ENCODE results near the gene CTAGE8. TPM values are rescaled to one million over a fixed set of nuclear protein-coding genes. Genes with fewer than 3 reads are reported as not detected.
"Not testable (repeated sequence)": the region's sequence is repeated elsewhere in the genome, so short reads cannot be mapped to it uniquely, and the experiment has no call there.

CTAGE8 gene
- polyA plus RNA-seq, 3 donors = 5.0 to 14.3 (median 5.7) TPM

- not testable (repeated sequence) for DNase-seq (ENCODE audit: extremely low read depth in 1 of 11, low read depth in 9 of 11, low spot score in 4 of 11)
Measured at GRCh38 chr7:144275281-144275680, 6.2 kb upstream of the CTAGE8 start.

GRCh38 chr7:144264692-144265091 lies 4.4 kb downstream of the CTAGE8 start, which contains the start of gene OR2A7:
OR2A7 (minus strand) TSS chr7:144264792; CDS start chr7:144259628, 5,164 bp downstream.
- DNase-seq (ENCODE audit: extremely low read depth in 1 of 11, low read depth in 9 of 11, low spot score in 4 of 11) = not testable (repeated sequence)

DNA sequence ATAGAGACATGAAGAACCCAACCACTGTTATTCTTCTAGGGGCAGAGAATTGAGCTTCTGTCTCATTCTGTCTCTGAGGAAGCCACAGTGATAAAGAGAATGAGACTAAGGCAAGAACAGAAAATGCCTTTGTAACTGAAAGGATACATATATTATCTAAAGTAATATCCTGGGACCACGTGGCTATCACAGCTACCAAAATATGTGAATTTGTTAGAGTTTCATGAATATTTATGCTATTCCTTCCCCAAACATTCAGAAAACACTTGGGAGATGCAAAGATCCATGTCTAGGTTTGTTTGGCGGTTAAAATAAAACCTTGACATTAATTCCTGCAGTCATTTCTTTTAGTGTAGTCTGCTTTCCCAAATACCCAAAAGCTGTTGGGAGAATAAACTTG lies 7.0 kb downstream of the CTAGE8 start:
- not testable (repeated sequence) for DNase-seq (ENCODE audit: extremely low read depth in 1 of 11, low read depth in 9 of 11, low spot score in 4 of 11)

DNA sequence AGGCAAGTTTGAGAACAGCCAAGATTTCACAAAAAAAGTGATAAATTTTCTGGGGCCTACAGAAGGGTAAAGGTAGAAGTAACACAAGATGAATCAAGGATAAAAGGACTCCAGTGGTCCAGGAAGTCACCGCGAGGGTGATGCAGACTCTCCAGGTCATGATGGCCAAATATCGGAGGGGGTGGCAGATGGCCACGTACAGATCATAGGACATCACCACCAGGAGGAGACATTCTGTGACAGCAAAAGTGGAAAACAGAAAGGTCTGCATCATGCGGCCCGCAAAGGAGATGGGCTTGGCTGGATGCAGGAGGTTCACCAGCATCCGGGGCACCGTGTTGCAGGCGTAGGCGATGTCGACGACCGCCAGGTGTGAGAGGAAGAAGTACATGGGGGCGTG lies 10.0 kb downstream of the CTAGE8 start:
- not testable (repeated sequence) for DNase-seq (ENCODE audit: extremely low read depth in 1 of 11, low read depth in 9 of 11, low spot score in 4 of 11)

DNA sequence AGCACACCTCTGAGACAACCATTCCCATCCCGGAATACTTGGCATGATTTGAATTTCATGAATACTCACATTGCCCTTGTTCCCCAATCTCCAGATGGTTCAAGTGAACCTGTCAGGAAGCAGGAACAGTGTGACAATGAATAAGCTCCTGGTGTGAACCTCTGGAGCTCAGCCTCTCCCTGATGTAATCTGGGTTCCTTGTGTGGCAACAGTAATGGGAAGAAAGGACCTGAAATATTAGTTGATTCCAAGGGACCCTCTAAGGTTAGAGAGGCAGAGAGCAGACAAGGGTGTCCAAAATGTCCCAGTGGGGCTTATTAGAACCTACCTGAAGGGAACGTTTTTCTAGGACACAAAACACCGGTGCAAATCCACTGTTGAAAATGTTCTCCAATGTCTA lies 13.0 kb downstream of the CTAGE8 start:
- DNase-seq (ENCODE audit: extremely low read depth in 1 of 11, low read depth in 9 of 11, low spot score in 4 of 11) = no peak

- DNase-seq (ENCODE audit: extremely low read depth in 1 of 11, low read depth in 9 of 11, low spot score in 4 of 11) = no peak
Measured at GRCh38 chr7:144255471-144255897, 13.6 kb downstream of the CTAGE8 start.

GRCh38 chr7:144252307-144252706 lies 16.8 kb downstream of the CTAGE8 start:
- DNase-seq (ENCODE audit: extremely low read depth in 1 of 11, low read depth in 9 of 11, low spot score in 4 of 11) = not testable (repeated sequence)

GRCh38 chr7:144247674-144248330 lies 21.3 kb downstream of the CTAGE8 start:
- DNase-seq (ENCODE audit: extremely low read depth in 1 of 11, low read depth in 9 of 11, low spot score in 4 of 11) = not testable (repeated sequence)

DNA sequence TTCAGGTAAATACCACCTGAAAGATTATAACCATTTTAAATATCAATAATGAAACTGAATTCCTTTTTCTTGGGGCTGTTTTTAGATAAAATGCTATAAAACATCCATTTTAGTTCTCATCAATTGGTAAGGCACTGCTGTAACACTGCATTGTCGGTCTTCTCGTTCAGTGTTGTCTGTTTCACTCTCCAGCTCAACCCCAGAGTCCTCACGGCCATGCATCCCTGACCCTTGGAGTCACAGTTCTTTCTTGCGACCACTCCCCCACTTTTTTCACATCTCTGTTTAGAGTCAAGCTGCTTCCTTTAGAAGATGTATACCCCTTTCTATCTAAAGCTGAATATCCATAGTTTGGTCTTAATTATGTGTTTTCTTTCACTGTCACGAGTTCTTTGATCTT lies 22.1 kb downstream of the CTAGE8 start:
- DNase-seq (ENCODE audit: extremely low read depth in 1 of 11, low read depth in 9 of 11, low spot score in 4 of 11) = not testable (repeated sequence)

GRCh38 chr7:144245372-144245771 lies 23.7 kb downstream of the CTAGE8 start:
- DNase-seq (ENCODE audit: extremely low read depth in 1 of 11, low read depth in 9 of 11, low spot score in 4 of 11) = not testable (repeated sequence)

- DNase-seq (ENCODE audit: extremely low read depth in 1 of 11, low read depth in 9 of 11, low spot score in 4 of 11) = not testable (repeated sequence)
Measured at GRCh38 chr7:144239365-144239764, 29.7 kb downstream of the CTAGE8 start, which contains the start of gene OR2A42. OR2A42 (minus strand) TSS chr7:144239605; CDS start chr7:144232843, 6,762 bp downstream.

DNA sequence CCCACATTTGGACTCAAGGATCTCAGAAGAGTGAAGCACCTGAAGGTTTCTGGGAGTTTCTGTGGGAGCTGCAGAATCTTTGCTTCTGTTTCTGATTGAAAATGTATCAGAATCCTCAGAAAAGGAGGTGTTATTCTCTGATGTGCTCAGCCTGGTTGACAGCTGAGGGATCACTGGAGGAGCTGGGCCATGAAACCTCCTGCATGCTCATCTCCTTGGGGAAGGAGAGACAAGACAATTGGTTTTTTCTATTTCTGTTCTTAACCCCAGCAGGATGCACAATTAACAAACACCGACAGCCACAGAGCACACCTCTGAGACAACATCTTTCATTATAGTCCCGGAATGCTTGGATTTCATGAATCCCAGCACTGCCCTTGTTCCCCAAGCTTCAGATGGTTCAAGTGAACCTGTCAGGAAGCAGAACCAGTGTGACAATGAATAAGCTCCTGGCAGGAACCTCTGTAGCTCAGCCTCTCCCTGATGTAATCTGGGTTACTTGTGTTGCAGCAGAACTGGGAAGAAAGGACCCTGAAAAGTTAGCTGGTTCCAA lies 30.5 kb downstream of the CTAGE8 start:
- not testable (repeated sequence) for DNase-seq (ENCODE audit: extremely low read depth in 1 of 11, low read depth in 9 of 11, low spot score in 4 of 11)

DNA sequence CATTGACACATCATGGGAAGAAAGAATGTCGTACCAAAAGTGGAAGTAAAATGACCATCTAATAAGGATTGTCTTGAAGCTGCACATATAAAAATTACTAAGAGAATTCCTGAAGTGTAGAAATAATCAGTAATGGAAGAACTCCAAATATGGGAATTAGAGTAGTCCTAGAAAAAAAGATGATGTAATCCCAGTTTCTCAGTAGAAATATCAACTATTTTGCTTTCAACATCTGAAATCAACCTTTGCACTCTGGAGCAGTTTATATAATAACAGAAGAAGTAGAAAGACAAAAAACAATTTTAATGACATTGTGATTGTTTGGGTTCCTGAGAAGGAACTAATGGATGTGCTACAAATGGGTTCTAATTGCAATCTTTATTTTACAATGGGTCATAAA lies 36.0 kb downstream of the CTAGE8 start:
- DNase-seq (ENCODE audit: extremely low read depth in 1 of 11, low read depth in 9 of 11, low spot score in 4 of 11) = not testable (repeated sequence)

- not testable (repeated sequence) for DNase-seq (ENCODE audit: extremely low read depth in 1 of 11, low read depth in 9 of 11, low spot score in 4 of 11)
Measured at GRCh38 chr7:144231027-144231426, 38.1 kb downstream of the CTAGE8 start.

- not testable (repeated sequence) for DNase-seq (ENCODE audit: extremely low read depth in 1 of 11, low read depth in 9 of 11, low spot score in 4 of 11)
Measured at GRCh38 chr7:144228810-144229209, 40.3 kb downstream of the CTAGE8 start.

GRCh38 chr7:144226866-144227265 lies 42.2 kb downstream of the CTAGE8 start:
- DNase-seq (ENCODE audit: extremely low read depth in 1 of 11, low read depth in 9 of 11, low spot score in 4 of 11) = not testable (repeated sequence)

- not testable (repeated sequence) for DNase-seq (ENCODE audit: extremely low read depth in 1 of 11, low read depth in 9 of 11, low spot score in 4 of 11)
Measured at GRCh38 chr7:144223675-144224074, 45.4 kb downstream of the CTAGE8 start.

GRCh38 chr7:144220531-144220930 lies 48.6 kb downstream of the CTAGE8 start:
- not testable (repeated sequence) for DNase-seq (ENCODE audit: extremely low read depth in 1 of 11, low read depth in 9 of 11, low spot score in 4 of 11)

DNA sequence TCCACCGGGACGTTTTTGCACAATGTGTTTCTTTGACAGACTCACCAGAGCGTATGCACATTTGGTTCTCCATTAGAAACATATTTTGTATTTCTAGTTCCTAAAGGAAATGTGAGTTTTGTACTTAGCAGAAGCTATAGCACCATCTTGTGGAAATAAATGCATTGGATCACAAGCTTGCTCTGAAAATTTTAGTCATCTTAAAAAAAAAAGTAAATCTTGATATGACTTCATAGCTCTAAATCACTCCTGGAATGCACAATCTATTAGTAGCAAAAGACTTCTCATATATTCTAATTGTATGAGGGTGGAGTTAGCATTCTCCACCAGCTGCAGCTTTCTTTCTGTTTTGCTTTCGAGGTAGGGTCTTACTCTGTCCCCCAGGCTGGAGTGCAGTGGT lies 49.9 kb downstream of the CTAGE8 start:
- not testable (repeated sequence) for DNase-seq (ENCODE audit: extremely low read depth in 1 of 11, low read depth in 9 of 11, low spot score in 4 of 11)

DNA sequence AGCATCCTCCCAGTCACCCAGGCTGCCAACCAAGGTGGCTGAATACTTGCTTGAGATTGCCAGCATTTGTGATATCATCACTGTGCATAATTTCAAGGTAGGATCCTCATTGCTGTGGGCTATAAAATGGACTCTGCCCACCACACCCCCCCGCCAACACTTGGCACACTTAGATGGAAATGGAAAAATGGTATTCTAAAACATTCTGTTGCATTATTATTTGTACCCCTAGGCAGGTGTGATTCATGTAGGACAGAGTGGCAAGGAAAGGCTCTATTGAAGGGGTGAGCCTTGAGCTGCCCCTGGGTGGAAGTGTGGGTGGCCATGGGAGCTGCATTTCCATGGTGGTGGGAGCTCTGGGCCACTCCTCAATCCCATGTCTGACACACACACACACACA lies 50.5 kb downstream of the CTAGE8 start:
- DNase-seq (ENCODE audit: extremely low read depth in 1 of 11, low read depth in 9 of 11, low spot score in 4 of 11) = not testable (repeated sequence)

All from renal cortex interstitium (tissue), 11 donors.